C4-2B (cell line): ENCODE measurements around the gene LRP1B.

Source experiments
- H3K27ac ChIP-seq: fragments of 450-650 bp; 2 replicates; pipeline ENCODE4 v1.5.1; 2017
- ZFX ChIP-seq: fragments of 450-650 bp; IDR thresholded peaks from 2 replicates; pipeline ENCODE4 v1.6.1; 2017
- TF ChIP-seq, protein P1 (sequence below): fragments of 450-650 bp; conservative IDR thresholded peaks from 2 replicates; pipeline ENCODE4 v1.5.1; 2017; ENCODE audit warnings: mild to moderate bottlenecking

The LRP1B gene

DNA sequence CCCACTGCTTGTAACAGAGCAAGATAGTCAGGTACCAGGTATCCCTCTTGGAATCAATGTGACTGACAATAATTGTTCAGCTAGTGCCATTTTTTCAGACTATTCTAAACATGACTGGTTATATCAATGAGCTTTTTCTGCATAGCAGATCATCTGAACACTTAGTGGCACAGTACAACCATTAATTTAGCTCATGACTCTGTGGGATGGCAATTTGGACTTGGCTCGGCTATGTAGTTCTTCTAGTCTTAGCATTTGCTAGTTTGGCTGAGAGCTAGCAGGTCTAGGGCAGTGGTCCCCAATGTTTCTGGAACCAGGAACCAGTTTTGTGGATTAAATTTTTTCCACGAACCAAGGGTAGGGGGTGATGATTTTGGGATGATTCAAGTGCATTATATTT lies 1929.2 kb downstream of the LRP1B start:
- TF ChIP-seq, protein P1, sequence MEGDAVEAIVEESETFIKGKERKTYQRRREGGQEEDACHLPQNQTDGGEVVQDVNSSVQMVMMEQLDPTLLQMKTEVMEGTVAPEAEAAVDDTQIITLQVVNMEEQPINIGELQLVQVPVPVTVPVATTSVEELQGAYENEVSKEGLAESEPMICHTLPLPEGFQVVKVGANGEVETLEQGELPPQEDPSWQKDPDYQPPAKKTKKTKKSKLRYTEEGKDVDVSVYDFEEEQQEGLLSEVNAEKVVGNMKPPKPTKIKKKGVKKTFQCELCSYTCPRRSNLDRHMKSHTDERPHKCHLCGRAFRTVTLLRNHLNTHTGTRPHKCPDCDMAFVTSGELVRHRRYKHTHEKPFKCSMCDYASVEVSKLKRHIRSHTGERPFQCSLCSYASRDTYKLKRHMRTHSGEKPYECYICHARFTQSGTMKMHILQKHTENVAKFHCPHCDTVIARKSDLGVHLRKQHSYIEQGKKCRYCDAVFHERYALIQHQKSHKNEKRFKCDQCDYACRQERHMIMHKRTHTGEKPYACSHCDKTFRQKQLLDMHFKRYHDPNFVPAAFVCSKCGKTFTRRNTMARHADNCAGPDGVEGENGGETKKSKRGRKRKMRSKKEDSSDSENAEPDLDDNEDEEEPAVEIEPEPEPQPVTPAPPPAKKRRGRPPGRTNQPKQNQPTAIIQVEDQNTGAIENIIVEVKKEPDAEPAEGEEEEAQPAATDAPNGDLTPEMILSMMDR, result no peak
- TF ChIP-seq ZFX, result no peak

DNA sequence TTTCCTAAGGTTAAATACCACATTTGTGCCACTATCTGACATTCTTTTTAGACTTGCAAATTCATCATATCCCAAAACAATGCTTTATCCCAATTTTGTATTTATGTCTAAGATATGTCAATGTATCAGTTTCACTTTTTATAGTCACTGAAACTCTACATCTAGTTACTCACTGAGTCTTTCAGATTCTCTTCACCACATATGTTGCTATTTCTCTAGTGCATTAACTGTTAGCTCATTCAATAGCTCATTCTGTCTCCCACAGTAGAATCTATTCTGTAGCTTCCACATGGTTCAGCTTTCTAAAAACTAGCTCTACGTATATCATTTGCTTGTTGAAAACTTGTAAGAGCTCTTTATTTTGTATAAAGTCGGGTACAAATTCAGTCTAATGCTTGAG lies 1930.1 kb downstream of the LRP1B start:
- H3K27ac ChIP-seq, result no peak overlapping the region
- TF ChIP-seq, protein P1, result no peak
- no peak for TF ChIP-seq ZFX

More for the DNA sequence above, 1929.2 kb downstream of the LRP1B start:
- H3K27ac ChIP-seq, result no peak overlapping the region

DNA sequence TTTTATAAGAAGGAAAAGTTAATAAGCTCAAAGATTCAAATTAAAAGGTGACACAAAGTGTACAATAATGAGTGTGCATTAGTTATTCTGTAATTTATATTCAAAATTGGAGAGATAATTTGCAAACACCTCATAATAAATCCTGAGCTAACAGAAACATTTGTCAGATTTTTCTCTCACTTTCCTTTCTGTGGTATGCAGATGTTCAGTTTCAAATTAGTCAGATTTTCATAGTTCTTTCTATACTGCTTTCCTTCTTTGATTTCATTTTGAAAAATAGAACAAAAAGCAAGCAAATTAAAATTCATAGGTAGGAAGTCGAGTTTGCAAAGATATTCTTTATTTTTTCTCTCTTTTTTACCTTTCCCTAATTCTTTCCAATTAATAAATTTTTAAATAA lies 1930.5 kb downstream of the LRP1B start:
- TF ChIP-seq, protein P1, result no peak
- no peak for TF ChIP-seq ZFX
- H3K27ac ChIP-seq, result no peak overlapping the region

DNA sequence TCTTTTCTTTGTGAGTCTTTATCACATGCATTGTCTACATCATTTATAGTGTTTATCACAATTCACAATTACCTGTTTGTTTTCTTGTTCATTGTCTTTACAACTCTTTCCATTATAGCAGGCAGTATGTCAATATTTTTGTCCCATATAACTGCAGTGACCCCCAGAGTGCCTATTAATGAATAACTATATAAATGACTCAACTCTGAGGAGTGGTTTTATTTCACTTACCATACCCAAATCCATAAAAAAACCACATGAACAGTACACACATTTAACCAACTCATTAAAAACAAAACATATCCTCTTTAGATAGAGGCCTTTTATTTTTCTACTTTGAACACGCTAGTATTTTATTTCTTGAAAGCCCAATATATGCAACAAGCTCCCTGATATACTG lies 1931.5 kb downstream of the LRP1B start:
- H3K27ac ChIP-seq, result no peak overlapping the region
- TF ChIP-seq, protein P1, result no peak
- TF ChIP-seq ZFX, result no peak

DNA sequence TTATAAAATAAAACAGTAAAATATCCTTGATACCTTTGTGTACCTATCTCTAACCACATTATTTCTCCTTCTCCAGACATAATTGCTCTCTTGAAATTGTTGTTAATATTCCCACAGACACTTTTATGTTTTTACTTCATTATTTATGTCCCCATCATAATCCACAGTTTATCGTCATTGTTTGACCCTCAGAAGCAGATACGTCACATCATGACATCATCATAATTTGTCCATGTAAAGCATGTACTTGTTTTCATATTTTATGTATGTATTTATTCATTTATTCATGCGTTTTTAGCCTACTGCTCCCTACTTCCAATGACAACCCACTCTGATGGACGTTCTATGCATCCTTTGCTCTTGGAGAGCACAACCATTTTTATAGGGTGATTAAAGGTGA lies 1943.7 kb downstream of the LRP1B start:
- TF ChIP-seq, protein P1, result no peak
- no peak overlapping the region for H3K27ac ChIP-seq

DNA sequence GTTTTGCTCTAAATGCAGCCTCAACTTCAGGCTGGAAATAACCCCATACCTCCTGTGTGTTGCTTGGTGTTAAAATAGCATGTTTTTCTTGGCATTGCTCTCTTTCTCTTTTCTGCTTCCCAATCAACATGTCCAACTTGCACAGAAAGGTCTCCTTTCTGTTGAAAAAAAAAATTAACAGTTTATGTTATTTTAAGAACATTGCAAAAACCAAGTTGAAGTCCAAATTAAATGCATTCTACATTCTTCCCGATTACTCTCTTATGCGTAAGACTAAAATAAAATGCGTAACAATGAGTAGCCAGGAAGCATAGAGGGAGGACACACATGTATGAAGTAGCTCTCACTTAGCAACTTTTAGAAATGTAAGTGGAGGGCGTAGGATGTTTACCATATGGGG lies 1944.5 kb downstream of the LRP1B start:
- TF ChIP-seq, protein P1, result no peak
- no peak for TF ChIP-seq ZFX

DNA sequence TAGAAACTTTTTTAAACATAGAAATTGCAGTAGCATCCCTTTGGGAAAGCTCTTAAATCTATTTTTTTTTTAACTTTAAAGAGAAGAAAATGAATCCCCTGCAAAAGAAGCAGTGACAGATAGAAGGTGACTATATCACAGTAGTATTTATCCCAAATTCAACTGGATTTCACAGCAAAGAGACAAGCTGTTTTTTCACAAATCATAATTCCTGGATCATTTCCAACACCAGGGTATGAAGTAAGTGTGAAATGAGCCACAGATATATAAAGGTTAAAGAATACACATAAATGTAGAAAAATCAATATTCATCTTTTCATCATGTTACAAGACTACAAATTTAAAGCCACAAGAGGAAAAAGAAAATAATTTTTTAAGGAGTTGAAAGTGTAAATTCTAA lies 1945.7 kb downstream of the LRP1B start:
- TF ChIP-seq, protein P1, result no peak
- TF ChIP-seq ZFX, result no peak
- no peak overlapping the region for H3K27ac ChIP-seq

More for the DNA sequence above, 1944.5 kb downstream of the LRP1B start:
- H3K27ac ChIP-seq, result no peak overlapping the region
